Left ventricle myocardium inferior (tissue), 1 donor: ENCODE data around the gene SLC26A9. TPM values are rescaled to one million over a fixed set of nuclear protein-coding genes. Genes with fewer than 3 reads are reported as not detected.
A peak's percentile ranks its signal among the peaks of the same experiment; 100 is the strongest.

ENCODE experiments used
- DNase-seq: peaks from one replicate; pipeline ENCODE4 v3.0.0-alpha.2; 2020
- H3K27ac ChIP-seq: fragments of 200-600 bp; replicated peaks from 2 replicates; pipeline ENCODE4 v1.8.0; 2021
- H3K27me3 ChIP-seq: fragments of 200-600 bp; 2 replicates; pipeline ENCODE4 v1.8.0; 2021; ENCODE audit warnings: low read depth
- H3K36me3 ChIP-seq: fragments of 200-600 bp; 2 replicates; pipeline ENCODE4 v1.8.0; 2021
- H3K4me1 ChIP-seq: fragments of 200-600 bp; 2 replicates; pipeline ENCODE4 v1.8.0; 2021
- H3K4me3 ChIP-seq: fragments of 200-600 bp; 2 replicates; pipeline ENCODE4 v1.8.0; 2021; ENCODE audit warnings: mild to moderate bottlenecking, moderate library complexity
- H3K9me3 ChIP-seq: fragments of 200-600 bp; replicated peaks from 2 replicates; pipeline ENCODE4 v1.8.0; 2021
- intact Hi-C: fragments of 100-400 bp; cut with micrococcal nuclease; formaldehyde crosslinking; loops from one replicate; pipeline ENCODE4 v1.11.0; 2022
- total RNA-seq: library from RNA; stranded (reverse); fragmentation: NEBNext Ultra II Directional; extraction: Animal tissue kit (Norgen Biotek cat#: 25700); gene quantifications from one replicate; pipeline ENCODE4 v1.2.1, GENCODE V29; 2021
- TF ChIP-seq, protein P1 (sequence below): fragments of 200-600 bp; IDR thresholded peaks from 2 replicates; pipeline ENCODE4 v1.8.0; 2021; ENCODE audit warnings: antibody characterized with exemption, mild to moderate bottlenecking, borderline replicate concordance
- donor health status: DM: no; HTN: yes; CAD: no; lungs with severe emphysema.

SLC26A9 gene
- total RNA-seq, 1 donor from 2014 or later = 35.2 TPM

DNA sequence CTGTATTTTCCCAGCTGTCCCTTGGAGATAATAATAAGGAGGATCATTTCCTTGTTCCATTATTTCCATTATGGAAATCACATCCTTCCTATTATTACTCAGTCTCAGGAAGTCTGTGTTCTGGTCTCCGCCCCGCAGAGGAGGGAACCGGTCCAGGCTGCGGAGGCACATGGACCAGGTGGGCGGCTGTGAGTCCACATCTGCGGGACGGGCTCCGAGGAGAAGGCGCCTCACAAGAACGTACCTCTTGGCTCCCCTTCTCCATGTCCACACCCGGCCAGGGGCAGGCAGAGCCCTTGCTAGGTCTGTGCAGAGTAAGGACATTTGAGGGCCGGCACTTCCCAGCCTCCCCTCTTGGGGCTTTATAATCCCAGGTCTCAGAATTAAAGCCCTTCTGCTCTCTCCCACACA lies 45.3 kb upstream of the SLC26A9 start:
- intact Hi-C loops = no loop called here
- no peak overlapping the region for H3K4me3 ChIP-seq
- H3K27ac ChIP-seq = peak overlapping the region; percentile 33
- H3K36me3 ChIP-seq = peaks cover 2% of the 10 kb centered on the region
- H3K9me3 ChIP-seq = no peaks in the 10 kb centered on the region
- no peak for DNase-seq
- TF ChIP-seq, protein P1, sequence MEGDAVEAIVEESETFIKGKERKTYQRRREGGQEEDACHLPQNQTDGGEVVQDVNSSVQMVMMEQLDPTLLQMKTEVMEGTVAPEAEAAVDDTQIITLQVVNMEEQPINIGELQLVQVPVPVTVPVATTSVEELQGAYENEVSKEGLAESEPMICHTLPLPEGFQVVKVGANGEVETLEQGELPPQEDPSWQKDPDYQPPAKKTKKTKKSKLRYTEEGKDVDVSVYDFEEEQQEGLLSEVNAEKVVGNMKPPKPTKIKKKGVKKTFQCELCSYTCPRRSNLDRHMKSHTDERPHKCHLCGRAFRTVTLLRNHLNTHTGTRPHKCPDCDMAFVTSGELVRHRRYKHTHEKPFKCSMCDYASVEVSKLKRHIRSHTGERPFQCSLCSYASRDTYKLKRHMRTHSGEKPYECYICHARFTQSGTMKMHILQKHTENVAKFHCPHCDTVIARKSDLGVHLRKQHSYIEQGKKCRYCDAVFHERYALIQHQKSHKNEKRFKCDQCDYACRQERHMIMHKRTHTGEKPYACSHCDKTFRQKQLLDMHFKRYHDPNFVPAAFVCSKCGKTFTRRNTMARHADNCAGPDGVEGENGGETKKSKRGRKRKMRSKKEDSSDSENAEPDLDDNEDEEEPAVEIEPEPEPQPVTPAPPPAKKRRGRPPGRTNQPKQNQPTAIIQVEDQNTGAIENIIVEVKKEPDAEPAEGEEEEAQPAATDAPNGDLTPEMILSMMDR = no peak
- H3K4me1 ChIP-seq = peaks cover 48% of the 10 kb centered on the region
- no peaks in the 10 kb centered on the region for H3K27me3 ChIP-seq

DNA sequence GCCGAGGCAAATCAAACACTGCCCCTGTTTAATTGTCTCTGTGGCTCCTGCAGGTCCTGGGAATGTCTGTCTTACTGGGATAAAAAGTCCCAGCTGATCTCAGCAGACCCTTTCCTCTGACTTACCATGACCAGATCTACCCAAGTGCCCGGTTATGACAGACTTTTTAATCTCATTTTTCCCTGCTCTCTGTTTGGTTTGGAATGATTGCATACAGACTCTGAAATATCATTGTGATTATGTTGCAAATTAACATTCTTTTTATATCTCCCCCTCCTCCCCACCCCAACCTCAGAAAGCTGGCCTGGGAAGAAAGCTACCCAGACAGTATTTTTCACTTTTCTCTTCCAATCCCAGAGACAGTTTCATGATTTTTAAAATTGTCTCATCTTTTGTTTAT lies 43.6 kb upstream of the SLC26A9 start:
- TF ChIP-seq, protein P1 = no peak
- H3K36me3 ChIP-seq = no peaks in the 10 kb centered on the region
- H3K4me3 ChIP-seq = no peak overlapping the region
- no peak for DNase-seq
- intact Hi-C loops = no loop called here
- no peaks in the 10 kb centered on the region for H3K27me3 ChIP-seq
- no peak overlapping the region for H3K27ac ChIP-seq
- peaks cover 39% of the 10 kb centered on the region for H3K4me1 ChIP-seq
- no peaks in the 10 kb centered on the region for H3K9me3 ChIP-seq

GRCh38 chr1:205986292-205986691 lies 43.0 kb upstream of the SLC26A9 start:
- no peaks in the 10 kb centered on the region for H3K9me3 ChIP-seq
- no peak overlapping the region for H3K4me3 ChIP-seq
- H3K4me1 ChIP-seq = peaks cover 39% of the 10 kb centered on the region
- intact Hi-C loops = no loop called here
- H3K27ac ChIP-seq = no peak overlapping the region
- TF ChIP-seq, protein P1 = no peak
- no peaks in the 10 kb centered on the region for H3K27me3 ChIP-seq
- DNase-seq = no peak
- no peaks in the 10 kb centered on the region for H3K36me3 ChIP-seq

DNA sequence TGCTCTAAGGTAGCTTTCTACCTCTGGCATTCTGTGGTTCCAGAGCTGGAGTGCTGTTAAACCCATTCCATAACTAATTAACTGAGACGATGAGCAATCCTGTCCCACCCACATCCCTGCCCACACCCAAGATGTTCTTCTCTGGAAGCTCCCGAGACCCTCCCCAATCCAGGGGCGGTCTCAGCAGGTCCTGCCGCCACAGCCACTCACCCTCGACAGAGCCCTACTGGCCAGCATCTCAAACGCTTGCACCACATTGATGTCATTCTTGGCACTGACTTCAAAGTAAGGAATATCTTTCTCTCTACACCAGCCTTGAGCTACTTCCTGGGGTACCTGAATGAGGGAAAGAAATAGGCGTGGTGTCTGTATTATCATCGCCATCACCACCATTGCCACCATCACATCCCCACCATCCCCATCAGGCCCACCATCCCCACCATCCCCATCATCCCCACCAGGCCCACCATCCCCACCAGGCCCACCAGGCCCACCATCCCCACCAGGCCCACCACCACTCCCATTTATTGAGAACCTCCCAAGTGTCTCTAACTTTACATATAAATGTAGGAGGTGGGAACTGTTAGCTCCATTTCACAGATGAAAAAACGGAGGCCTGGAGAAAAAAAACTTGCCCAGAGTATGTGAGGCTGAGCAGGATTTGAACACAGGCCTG lies 42.2 kb upstream of the SLC26A9 start:
- no peak overlapping the region for H3K4me3 ChIP-seq
- peaks cover 39% of the 10 kb centered on the region for H3K4me1 ChIP-seq
- no peaks in the 10 kb centered on the region for H3K36me3 ChIP-seq
- no peaks in the 10 kb centered on the region for H3K27me3 ChIP-seq
- intact Hi-C loops = no loop called here
- TF ChIP-seq, protein P1 = no peak
- H3K27ac ChIP-seq = no peak overlapping the region
- H3K9me3 ChIP-seq = no peaks in the 10 kb centered on the region
- no peak for DNase-seq

- no peak overlapping the region for H3K4me3 ChIP-seq
- no peaks in the 10 kb centered on the region for H3K27me3 ChIP-seq
- TF ChIP-seq, protein P1 = peak; percentile 84
- no peaks in the 10 kb centered on the region for H3K36me3 ChIP-seq
- H3K27ac ChIP-seq = no peak overlapping the region
- H3K4me1 ChIP-seq = peaks cover 39% of the 10 kb centered on the region
- intact Hi-C loops = loop anchor here (5.0 kb wide), 1 partner anchor 123 kb away; no protein-coding TSS in a partner anchor
- H3K9me3 ChIP-seq = no peaks in the 10 kb centered on the region
- peak; percentile 71 for DNase-seq
Observed at GRCh38 chr1:205983925-205984725, 40.9 kb upstream of the SLC26A9 start.
